Measurements from ENCODE around the gene PODXL.

Gene PODXL

GRCh38 chr7:131546126-131546525 lies 10.3 kb downstream of the PODXL start:
- ChIA-PET POLR2A (interaction anchor here (0.5 to 1.0 kb wide), 2 partner anchors 11 to 19 kb away, joined by 3 read pairs; no protein-coding TSS in a partner anchor), CTCF (interaction anchor here (0.6 to 5.7 kb wide), 28 partner anchors 8 to 836 kb away, joined by 3 to 54 read pairs (median 4); partner anchors contain the start of gene PODXL)
- Histone ChIP-seq H3K36me3 (ENCODE audit: control insufficient read depth in 2 of 2, insufficient read depth in 1 of 2, low read length in 2 of 2) (no peaks in the 10 kb centered on the region), H3K4me3 (ENCODE audit: low read depth, low read length) (no peak overlapping the region), H3K27ac (ENCODE audit: extremely low read depth, low read depth, low read length) (no peak overlapping the region), H3K9me3 (ENCODE audit: control insufficient read depth, insufficient read depth, low read depth, low read length) (no peaks in the 10 kb centered on the region), H3K4me1 (ENCODE audit: control insufficient read depth, insufficient read depth, low read length) (no peaks in the 10 kb centered on the region)
- TF ChIP-seq ZNF518A (tag by site-specific recombination; conservative IDR thresholded peaks at IDR 0.05; ENCODE audit: low read depth) (no peak), ZNF629 (tag by site-specific recombination; IDR thresholded peaks at IDR 0.05) (no peak), SP7 (tag by site-specific recombination; IDR thresholded peaks at IDR 0.05) (no peak), ZNF473 (tag by site-specific recombination; IDR thresholded peaks at IDR 0.05) (no peak), KLF9 (tag by site-specific recombination; IDR thresholded peaks at IDR 0.05; ENCODE audit: low read depth) (peak; percentile 79), ZNF311 (tag by site-specific recombination; IDR thresholded peaks at IDR 0.05; ENCODE audit: borderline replicate concordance) (no peak), KLF10 (tag by site-specific recombination; IDR thresholded peaks at IDR 0.05) (0 out of 2 replicates have a peak, but pooled peaks have one; percentile 24), SALL2 (tag by site-specific recombination; IDR thresholded peaks at IDR 0.05; ENCODE audit: borderline replicate concordance) (no peak), HOXD13 (CRISPR knock-in tag; IDR thresholded peaks at IDR 0.05; ENCODE audit: borderline replicate concordance) (no peak), ZBTB6 (tag by site-specific recombination; IDR thresholded peaks at IDR 0.05) (no peak), ZNF26 (tag by site-specific recombination; IDR thresholded peaks at IDR 0.05) (no peak), INSM2 (tag by site-specific recombination; IDR thresholded peaks at IDR 0.05) (no peak)

- ChIA-PET POLR2A (no interaction called here), CTCF (interaction anchor here (0.6 to 5.7 kb wide), 12 partner anchors 9 to 888 kb away, joined by 3 to 54 read pairs (median 4); no protein-coding TSS in a partner anchor)
- Histone ChIP-seq H3K4me3 (ENCODE audit: low read depth, low read length) (no peak overlapping the region), H3K4me1 (ENCODE audit: control insufficient read depth, insufficient read depth, low read length) (no peaks in the 10 kb centered on the region), H3K36me3 (ENCODE audit: control insufficient read depth in 2 of 2, insufficient read depth in 1 of 2, low read length in 2 of 2) (no peaks in the 10 kb centered on the region), H3K9me3 (ENCODE audit: control insufficient read depth, insufficient read depth, low read depth, low read length) (no peaks in the 10 kb centered on the region), H3K27ac (ENCODE audit: extremely low read depth, low read depth, low read length) (no peak overlapping the region)
- peak; percentile 85 for TF ChIP-seq CTCF (tag by site-specific recombination; IDR thresholded peaks at IDR 0.05)
- no peak for TF ChIP-seq ZNF37A (tag by site-specific recombination; IDR thresholded peaks at IDR 0.05)
- no peak for TF ChIP-seq ATF2 (tag by site-specific recombination; IDR thresholded peaks at IDR 0.05; ENCODE audit: low read depth)
- TF ChIP-seq ZNF549 (tag by site-specific recombination; IDR thresholded peaks at IDR 0.05), result no peak
- no peak for TF ChIP-seq ZNF785 (tag by site-specific recombination; IDR thresholded peaks at IDR 0.05)
- no peak for TF ChIP-seq ZNF513 (tag by site-specific recombination; IDR thresholded peaks at IDR 0.05)
These were observed 11.8 kb downstream of the PODXL start for GRCh38 chr7:131544449-131545301.
